HG03354 (cell line): ENCODE measurements around the gene AGBL4.

Source experiments
- ATAC-seq: cut with Tn5 transposase; IDR thresholded peaks from one replicate; pipeline ENCODE4 v1.9.1; 2021; ENCODE audit warnings: mild to moderate bottlenecking; ENCODE audit not compliant: unreplicated experiment, poor library complexity, severe bottlenecking

Gene AGBL4

DNA sequence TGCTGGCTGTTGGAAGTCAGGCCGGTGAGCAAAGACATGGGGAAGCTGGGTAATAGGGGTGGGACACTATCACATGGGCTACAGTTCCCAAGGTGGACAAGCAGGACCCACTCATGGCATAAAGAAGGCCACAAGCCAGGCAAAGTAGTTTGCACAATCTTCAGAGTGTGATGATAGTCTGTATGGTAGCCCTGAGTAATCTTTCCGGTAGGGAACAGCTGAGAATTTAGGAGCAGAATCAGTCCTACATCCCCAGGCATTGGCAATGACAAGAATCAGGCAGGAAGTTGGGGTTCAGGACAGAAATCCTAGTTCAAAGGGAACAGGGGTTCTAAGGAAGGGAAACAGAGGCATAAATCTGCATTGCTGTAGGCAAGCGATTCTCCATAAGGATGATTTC lies 1527.8 kb downstream of the AGBL4 start:
- no peak for ATAC-seq

DNA sequence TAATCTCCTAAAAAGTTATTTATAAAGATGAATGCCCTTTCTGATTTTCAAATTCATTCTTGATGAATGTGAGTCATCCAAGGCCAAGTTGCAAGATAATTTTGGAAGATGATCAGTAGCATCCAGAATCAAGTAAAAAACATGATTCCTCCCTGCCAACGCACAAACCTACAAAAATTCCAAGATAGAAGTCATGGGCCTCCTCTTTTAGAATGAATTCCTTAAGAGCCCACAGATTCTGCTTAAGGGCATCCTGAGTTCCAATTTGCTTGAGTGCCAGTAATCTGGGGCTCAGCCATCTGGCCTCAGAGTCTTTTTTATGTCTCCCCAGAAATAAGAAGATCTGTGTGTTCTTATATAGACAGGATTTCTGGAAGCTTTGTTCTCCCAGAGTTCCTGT lies 1528.6 kb downstream of the AGBL4 start:
- no peak for ATAC-seq

DNA sequence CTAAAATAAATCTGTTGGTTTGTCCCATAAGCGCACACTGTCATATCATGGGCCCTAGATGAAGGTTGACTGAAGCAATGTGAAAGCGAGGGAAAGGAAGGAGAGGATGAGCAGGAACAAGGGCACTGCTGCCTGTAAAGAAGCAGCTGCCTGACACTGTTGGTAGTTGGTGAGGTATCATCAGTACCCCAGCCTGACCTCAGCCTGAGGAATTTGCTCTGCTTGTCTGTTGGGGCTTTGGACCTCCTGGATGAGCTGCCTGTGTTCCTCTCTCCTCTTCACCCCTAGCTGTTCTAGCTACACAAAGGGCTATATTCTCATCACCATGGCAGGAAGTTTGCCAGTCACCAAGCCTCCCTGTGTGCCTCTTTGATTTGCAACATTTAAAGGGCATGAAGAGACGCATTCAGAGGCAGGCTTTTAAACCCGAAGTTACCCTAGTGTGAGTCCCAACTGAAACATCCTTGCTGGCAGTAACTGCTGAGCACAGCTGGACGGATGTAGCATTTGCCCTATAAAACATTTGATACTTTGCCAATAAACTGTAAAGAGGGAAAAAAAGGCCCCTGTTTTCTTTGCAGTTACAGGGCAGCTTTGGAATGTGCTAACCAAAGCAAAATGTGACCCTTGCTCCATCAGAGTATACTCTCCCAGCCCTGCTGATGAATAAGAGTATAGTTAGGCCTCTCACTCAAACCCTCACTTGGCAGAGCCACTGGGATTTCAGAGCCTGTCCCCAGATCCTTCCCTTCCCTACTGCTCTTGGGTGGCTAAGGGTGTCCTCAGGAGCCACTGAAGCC lies 1529.6 kb downstream of the AGBL4 start:
- no peak for ATAC-seq

DNA sequence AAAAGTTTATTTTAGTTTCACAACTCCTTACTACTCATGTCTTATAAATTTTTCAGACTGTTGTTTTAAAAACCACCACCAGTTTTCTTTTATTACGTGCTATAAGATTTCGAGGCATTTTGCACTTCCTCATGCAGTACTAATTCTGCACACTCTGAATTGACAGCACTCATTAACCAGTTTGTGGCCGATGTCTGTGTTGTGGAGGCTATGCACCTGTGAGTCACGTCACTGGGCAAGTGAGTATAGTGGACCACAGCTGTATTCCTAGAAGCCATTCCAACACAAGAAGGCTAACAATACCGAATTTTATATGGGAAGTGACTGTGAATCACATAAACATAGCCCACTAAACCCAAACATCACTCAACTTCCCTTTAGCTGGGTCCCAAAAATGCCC lies 1530.7 kb downstream of the AGBL4 start:
- no peak for ATAC-seq

DNA sequence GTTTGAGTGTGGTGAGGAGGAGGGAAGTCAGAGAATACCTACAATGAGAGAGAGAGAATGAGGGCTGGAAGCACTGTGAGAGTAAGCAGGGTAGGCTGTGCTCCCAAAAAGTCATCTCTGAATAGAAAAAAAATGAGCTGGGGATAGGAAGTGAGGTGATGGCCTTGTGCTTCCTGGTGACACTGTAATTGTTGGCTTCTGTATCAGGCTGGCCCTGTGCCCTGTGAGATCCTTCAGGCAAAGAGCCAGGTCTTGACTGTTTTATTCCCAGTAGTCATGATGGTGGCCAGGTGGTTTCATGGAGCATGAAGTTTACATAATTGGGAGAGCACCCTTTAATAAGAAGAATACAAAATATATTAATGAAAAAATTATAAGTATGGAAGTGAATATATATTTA lies 1531.4 kb downstream of the AGBL4 start:
- ATAC-seq: no peak

DNA sequence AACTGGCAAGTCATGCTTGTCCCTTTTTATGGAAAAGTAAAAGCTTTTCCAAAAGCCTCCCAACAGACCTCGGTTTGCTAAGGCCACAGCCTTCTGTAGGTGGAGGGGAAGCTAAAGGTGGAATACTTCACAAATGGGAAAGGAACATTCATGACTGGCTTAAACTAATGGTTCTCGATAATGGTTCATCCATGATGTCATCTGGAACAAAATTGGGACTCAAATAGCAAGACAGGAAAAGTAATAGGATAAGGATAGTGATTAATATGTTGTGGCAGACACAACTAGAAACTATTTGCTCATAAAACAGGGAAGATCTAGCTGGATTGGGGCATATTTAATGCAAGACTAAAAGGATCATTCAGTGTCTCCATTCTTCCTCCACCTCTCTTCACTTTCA lies 1535.0 kb downstream of the AGBL4 start:
- ATAC-seq: no peak
